NOMO-1 treated with DMSO at 0.1 percent for 48 hours (cell line): ENCODE measurements around the gene TUBA1C.
"Not testable (repeated sequence)": the region's sequence is repeated elsewhere in the genome, so short reads cannot be mapped to it uniquely, and the experiment has no call there.

Source experiments
- DNase-seq: peaks from one replicate; lab custom pipeline; 2025; ENCODE audit not compliant: unreplicated experiment; lab: John Stamatoyannopoulos, UW

TUBA1C gene

DNA sequence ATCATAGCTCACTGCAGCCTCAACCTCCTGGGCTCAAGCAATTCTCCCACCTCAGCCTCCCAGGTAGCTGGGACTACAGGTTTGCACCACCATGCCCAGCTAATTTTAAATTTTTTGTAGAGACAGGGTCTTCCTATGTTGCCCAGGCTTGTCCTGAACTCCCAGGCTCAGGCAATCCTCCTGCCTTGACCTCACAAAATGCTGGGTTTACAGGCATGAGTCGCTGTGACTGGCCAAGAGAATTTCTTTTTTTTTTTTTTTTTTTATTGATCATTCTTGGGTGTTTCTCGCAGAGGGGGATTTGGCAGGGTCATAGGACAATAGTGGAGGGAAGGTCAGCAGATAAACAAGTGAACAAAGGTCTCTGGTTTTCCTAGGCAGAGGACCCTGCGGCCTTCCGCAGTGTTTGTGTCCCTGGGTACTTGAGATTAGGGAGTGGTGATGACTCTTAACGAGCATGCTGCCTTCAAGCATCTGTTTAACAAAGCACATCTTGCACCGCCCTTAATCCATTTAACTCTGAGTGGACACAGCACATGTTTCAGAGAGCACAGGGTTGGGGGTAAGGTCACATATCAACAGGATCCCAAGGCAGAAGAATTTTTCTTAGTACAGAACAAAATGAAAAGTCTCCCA lies 18.0 kb downstream of the TUBA1C start:
- DNase-seq: not testable (repeated sequence)

DNA sequence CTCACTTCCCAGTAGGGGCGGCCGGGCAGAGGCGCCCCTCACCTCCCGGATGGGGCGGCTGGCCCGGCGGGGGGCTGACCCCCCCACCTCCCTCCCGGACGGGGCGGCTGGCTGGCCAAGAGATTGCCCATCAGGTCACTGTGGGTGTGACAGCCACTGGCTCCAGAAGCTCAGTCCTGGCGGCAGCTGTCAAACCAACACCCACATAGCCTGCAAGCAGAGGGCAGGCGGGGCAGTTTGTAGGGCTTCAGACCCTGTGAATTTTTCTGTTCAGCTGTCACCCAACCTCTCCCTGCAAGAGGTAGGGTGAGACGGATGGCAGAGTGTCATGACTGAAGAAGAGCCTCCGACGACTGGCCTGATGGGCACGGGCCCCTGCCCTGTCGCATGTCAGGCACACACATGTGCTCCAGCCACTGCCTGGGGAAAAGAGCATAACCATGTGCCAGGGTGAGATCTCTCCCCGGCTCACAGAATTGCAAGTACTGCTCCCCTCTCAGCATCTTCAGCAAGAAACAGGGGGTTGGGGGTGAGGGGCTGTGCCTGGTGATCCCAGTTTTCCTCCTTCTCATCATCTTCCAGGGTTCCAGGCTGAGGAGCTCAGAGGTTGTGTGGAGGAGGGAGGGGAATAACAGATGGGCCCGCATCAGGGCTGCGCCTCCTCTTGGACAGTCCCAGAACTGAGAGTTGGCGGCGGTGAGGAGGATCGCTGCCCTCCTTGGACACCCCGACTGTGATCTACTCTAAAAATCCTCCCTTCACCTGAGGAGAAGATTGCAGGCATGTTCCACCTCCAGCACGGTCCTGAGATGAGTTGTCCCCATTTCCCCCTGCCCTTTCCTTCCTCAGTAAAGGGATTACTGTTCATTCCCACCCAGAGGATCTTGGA lies 18.9 kb downstream of the TUBA1C start:
- DNase-seq: no peak

DNA sequence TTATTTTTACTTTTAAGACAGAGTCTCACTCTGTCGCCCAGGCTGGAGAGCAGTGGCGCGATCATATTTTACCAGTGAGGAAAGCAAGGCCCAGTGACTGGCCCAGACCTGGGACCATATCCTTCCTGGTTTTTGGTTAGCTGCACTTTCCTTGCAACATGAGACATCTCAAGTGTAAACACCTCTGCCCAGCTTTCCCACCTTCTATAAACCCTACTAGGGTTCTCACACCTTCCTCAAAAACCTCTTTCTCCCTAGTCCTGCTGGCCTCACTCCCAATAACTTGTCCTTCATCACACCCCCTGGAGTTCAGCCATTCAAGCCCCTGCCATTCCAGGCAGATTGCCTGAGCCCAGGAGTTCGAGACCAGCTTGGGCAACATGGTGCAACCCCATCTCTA lies 19.8 kb downstream of the TUBA1C start:
- DNase-seq: no peak

DNA sequence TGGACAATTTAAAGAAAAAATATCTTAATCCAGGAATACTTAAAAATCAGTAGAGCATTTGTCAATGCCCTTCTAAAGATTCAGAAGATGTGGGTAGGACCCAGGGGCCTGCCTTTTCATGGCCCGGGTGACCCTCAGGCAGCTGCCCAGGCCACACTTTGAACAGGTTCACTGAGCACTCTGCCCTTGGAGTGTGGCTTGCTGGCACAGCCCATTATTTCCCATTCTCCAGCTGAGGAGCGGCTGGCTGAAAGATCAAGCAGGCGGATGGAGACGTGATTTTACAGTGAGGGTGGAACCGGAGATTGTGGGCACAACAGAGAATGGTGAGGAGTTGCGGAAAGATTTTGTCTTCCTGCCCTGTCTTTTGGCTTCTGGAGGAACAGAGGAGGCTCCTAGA lies 23.0 kb downstream of the TUBA1C start:
- DNase-seq: no peak

DNA sequence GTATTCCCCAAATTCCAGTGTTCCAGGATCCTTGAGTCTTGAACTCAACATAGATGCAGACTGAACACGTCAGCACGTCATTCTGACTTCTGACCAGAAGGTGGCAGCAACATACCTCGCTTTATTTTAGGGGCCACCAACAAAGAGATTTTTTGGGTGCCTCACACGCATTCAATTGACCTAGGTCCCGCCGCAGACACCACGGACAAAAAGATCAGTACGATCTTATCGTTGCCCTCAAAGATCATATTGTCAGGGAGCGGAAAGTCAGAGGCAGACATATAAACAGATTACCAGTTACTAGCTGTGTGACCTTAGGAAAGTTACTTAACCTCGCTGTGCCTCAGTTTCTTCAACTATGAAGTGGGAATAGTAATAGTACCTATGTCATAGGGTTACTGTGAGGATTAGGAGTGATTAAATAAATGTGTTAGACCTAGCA lies 23.6 kb downstream of the TUBA1C start:
- DNase-seq: peak; percentile 27

DNA sequence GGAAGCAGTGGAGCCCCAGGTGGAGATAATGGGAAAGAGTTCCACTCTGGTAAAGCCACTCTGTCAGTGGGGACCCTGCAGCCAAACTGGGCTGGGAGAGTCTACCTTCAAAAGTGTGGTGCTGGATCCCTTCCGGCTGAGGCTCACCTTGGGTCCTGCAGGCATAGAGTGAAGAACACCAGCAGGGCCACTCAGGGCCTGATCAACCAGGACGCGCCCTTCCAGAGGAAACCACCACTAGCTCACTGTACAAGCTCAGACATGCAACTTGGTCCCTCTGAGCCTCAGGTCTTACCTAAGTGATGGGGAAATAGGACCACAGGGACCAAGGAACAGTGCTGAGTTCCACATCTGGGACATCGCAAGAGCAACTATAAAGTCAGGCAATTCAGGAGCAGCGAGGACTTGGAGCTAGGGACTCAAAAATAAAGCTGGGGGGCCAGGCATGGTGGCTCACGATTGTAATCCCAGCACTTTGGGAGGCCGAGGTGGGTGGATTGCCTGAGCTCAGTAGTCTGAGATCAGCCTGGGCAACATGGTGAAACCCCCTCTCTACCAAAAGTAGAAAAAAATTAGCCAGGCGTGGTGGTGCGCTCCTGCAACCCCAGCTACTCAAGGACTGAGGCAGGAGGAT lies 24.2 kb downstream of the TUBA1C start:
- no peak for DNase-seq

DNA sequence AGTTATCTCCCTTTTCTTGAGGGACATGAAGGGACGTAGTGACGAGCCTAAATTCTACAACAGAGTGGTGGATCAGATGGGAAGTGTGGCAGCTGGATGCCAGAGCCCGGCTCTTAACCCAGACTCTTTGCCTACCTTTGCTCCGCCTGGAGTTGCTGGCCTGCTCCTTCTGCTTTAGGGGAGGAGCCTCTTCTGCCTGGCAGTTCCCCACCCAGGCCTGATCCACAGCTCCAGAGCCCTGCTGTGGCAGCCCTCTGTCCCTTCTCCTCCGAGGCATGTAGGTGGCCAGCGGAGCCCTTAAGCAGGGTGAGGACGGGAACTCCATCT lies 27.8 kb downstream of the TUBA1C start:
- no peak for DNase-seq

DNA sequence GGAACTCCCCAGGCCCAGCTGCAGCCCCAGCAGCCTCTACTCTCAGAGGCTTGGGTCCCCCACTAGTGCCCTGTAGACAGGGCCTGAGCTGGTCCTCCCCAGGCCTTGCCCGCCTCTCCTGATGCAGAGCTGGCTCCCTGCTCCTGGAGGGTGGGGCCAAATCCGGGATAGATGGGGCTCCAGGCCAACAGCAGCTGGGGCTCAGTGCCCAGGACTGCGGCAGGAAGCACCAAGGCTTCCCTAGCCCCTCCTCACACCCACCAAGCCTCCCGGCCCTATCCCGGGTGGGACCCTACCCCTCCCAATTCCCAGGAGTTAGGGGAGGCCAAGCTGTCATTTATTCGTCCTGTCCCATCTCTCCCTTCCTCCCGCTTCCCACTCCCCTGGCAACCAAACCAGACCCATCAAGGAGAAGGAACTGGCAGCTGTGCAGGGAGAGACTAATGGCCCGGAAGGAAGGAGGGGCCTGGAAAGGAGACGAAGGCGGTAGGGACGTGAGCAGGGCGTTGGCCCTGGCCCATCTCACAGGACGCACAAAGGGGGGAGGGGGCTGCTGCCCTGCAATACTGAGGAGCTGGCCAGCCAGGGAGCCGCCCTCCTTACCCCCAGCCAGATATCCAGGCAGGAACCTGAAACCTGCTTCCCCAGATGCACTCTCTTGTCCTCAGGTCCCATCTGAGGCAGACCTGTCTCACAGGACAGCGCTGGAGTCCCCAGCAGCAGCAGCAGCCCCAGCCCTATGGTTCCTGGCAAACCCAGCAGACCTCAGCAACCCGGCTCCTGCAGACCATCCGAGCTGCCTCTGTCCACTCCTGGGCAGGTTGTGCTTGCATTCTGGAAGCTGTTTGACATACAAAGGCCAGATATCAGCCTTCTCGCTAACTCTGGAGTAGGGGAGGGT lies 28.4 kb downstream of the TUBA1C start:
- no peak for DNase-seq

DNA sequence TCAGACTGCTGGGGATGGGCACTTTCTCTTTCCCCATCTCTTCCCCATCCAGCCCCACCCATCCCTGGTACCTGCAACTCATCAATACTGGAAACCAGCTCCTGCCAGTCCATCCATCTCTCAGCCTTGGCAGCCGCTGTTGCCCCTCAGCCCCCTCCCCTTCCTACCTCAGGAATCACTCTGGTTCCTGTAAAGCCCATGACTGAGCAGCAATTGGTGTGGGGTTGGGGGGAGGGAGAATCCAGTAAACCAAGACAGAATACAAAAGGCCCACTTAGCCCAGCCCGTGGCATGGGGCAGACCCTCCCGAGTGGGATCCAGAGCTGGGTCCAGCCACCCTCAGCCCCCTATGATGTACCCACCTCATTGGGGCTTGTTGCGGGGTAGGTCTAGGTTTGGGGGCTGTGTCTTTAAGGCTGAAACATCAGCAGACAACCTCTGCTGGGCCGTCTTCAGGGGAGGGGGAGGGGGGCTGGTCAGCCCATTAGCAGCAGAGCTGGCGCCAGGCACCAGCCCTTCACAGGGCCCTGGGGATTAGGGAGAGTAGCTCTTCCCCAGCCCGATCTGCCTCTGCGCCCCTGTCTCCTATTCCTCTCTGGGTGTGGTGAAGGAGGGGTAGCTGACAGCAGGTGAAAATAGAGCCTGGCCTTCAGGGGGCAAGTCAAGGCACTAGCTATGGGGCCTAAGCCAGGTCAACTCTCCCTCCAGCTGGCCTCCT lies 29.4 kb downstream of the TUBA1C start:
- DNase-seq: no peak

DNA sequence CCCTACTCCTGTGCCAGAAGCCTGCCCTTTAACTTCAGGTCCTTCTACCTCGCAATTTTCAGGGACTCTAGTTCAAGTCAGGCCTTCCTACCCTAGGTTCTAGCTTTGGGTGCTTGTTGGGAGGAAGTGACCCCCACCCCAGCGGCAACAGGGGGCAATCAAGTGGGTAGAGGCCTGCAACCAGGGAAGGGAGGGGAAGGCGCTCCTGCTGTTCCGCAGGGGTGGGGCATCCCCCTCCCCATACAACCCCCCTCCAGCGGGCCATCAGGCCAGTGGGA lies 29.9 kb downstream of the TUBA1C start:
- no peak for DNase-seq

DNA sequence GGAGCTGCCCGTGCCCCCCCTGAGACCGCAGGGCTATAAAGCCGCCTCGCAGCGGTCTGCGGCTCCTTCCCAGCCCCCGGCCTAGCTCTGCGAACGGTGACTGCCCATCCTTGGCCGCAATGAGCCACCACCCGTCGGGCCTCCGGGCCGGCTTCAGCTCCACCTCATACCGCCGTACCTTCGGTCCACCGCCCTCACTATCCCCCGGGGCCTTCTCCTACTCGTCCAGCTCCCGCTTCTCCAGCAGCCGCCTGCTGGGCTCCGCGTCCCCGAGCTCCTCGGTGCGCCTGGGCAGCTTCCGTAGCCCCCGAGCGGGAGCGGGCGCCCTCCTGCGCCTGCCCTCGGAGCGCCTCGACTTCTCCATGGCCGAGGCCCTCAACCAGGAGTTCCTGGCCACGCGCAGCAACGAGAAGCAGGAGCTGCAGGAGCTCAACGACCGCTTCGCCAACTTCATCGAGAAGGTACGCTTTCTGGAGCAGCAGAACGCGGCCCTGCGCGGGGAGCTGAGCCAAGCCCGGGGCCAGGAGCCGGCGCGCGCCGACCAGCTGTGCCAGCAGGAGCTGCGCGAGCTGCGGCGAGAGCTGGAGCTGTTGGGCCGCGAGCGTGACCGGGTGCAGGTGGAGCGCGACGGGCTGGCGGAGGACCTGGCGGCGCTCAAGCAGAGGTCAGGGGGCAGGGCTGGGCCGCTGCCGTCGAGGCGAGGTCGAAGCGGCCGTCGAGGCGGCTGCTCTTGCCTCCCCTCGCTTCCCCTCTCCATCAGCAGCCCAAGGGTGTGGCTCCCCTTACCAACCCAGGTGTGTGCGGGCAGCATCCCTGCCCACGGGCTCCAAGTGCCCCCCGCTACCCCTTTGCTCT lies 30.4 kb downstream of the TUBA1C start, which contains the start of gene PRPH:
PRPH (plus strand) TSS at position 66 of the 855 bp plus-strand sequence; CDS start at position 120, 54 bp downstream.
- no peak for DNase-seq

DNA sequence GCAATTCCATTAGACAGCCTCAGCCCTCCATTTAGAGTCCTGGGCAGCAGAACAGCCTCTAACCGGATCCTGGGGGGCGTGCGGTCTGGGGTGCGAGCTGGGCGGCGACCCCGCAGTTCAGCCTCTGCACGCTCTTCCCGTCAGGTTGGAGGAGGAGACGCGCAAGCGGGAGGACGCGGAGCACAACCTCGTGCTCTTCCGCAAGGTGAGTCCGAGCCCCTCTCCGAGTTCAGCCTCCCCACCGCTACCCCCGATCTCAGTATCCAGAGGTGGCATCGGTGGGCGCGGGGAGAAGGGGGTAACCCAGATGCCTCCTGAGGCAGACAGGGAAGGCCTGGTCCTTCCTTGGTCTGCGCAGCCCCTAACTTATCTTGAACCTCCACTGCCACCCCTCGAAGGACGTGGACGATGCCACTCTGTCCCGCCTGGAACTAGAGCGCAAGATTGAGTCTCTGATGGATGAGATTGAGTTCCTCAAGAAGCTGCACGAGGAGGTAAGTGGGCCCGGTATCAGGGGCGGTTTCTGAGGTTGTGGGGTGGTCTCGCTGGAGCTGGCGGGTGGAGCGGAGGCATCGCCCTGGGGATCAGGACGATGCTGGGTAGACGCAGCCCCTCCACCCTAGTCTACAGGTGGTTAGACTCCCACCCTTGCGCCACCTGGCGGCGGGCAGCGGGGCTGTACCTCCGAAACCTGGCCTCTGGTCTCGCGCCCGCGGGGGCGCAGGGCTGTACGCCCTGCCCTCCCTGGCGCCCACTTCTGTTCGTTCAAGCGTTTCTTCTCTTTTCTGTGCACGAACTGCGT lies 31.4 kb downstream of the TUBA1C start:
- DNase-seq: peak; percentile 29

DNA sequence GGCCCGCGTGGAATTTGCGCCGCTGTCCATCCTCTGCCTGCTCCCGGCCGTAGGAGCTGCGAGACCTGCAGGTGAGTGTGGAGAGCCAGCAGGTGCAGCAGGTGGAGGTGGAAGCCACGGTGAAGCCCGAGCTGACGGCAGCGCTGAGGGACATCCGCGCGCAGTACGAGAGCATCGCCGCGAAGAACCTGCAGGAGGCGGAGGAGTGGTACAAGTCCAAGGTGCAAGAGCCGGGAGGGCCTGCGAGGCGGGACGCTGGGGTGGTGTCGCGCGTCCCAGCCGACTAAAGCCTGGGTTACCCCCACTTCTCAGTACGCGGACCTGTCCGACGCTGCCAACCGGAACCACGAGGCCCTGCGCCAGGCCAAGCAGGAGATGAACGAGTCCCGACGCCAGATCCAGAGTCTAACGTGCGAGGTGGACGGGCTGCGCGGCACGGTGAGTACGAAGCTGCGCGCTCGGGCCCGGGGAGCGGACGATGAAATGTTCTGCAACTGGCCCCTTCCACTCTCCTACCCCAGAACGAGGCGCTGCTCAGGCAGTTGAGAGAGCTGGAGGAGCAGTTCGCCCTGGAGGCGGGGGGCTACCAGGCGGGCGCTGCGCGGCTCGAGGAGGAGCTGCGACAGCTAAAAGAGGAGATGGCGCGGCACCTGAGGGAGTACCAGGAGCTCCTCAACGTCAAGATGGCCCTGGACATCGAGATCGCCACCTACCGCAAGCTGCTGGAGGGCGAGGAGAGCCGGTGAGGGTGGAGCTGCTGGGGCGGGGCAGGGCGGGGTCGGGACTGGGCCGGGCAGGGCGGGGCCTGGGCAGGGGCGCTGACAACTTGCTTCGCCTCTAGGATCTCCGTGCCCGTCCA lies 32.2 kb downstream of the TUBA1C start:
- DNase-seq: peak; percentile 75

DNA sequence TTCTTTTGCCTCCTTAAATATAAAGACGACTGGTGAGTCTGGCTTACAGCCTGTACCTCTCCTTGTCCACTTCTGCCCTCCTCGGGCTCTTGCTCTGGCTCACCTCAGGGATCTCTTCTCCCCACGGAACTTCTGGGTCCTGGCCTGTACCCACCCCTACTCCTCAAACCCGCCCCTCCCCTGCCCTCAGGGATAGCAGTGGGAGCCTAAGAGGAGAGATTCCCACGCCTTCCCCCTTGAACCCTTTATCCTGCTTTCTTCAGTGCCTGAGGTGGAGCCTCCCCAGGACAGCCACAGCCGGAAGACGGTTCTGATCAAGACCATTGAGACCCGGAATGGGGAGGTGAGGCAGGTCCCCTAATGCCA lies 32.8 kb downstream of the TUBA1C start:
- no peak for DNase-seq

DNA sequence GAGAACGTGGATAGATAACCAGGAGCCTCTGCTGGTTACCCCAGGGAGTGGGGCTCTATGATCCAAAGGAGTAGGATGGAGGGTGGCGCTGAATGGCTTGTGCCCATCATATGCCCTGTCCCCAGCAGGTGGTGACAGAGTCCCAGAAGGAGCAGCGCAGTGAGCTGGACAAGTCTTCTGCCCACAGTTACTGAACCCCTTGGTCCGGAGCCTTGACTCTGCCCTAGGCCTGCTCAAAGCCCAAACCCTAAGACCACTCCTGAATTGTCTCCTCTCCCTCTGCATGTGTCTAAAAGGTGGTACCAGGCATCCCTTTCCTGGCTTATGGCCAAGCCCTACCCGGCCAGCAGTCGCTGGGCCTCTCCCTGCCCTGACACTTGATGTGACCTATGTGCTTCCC lies 33.3 kb downstream of the TUBA1C start:
- DNase-seq: no peak

DNA sequence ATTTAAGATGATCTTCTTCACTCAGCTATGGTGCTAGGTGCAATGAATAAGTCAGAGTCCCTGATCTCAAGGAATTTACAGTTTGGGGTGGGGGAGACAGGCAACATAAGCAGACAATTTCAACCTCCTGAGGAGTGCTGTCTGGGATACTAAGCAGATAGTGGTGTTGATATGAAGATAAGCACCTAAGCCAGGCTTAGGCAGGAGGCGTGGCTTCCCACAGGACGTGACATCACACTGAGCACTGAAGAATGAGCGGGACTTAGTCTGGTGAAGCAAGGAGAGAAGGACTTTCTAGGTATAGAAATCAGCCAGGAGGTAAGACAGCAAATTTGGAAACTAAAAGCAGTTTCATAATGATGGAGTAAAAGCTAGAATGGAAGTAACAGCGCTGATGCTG lies 36.9 kb downstream of the TUBA1C start:
- DNase-seq: no peak

DNA sequence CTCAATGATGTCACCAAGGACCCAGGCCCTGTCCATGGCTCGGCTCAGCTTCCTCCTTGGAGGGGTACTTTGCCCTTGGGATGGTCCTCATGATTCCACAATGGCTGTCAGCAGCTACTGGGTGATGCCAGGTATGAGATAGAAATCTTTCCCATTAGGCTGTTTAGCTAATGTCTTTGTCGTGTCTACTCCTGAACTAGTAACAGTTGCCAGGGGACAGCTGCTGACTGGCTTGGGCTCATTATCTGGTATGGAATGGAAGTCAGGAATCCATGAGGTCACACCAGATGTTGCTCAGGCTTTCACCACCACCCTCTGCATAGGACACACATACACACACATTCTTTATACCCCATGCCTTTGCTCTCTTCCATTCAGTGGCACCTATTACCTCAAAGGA lies 39.3 kb downstream of the TUBA1C start:
- no peak for DNase-seq
